HepG2 (cell line): ENCODE measurements around the gene GALNT9. TPM values are rescaled to one million over a fixed set of nuclear protein-coding genes. Genes with fewer than 3 reads are reported as not detected.

Source experiments
- ATAC-seq: fragments of 200-7000 bp; cut with Tn5 transposase; 3 replicates; pipeline ENCODE4 v1.9.1; 2020; ENCODE audit warnings: mild to moderate bottlenecking, moderate library complexity
- BruUV-seq: library from RNA; stranded (reverse); fragments of 400-500 nt; replicated peaks from 2 replicates; lab custom pipeline; 2021; lab: Mats Ljungman, UMichigan
- CTCF ChIA-PET: fragments of 300-600 bp; formaldehyde crosslinking; extraction: SDS; loops from one replicate; lab custom pipeline; 2021; ENCODE audit warnings: low total read pairs, inconsistent platforms, low intra/inter-chr PET ratio; lab: Yijun Ruan, JAX
- POLR2A ChIA-PET: fragments of 350-600 bp; sonication (Branson Sonifier 250); formaldehyde crosslinking; loops from one replicate; lab custom pipeline; 2020; ENCODE audit warnings: antibody characterized with exemption, inconsistent platforms; lab: Yijun Ruan, JAX
- DNase-seq: peaks from one replicate; pipeline ENCODE4 v3.0.0-alpha.2; 2015; ENCODE audit warnings: low spot score
- FAIRE-seq: peaks from 3 replicates; lab custom pipeline; 2011; peaks lifted over from hg19 to GRCh38; lab: Jason Lieb, UNC
- H2AFZ ChIP-seq: one replicate; pipeline ENCODE4 v1.6.1; 2011; ENCODE audit warnings: low read length, inconsistent platforms
- H3K27ac ChIP-seq: fragments of 300-600 bp; 3 replicates; pipeline ENCODE4 v1.8.0; 2011; ENCODE audit warnings: mixed run types, mild to moderate bottlenecking, mixed read lengths, low read length, inconsistent platforms; ENCODE audit not compliant: insufficient read depth; ENCODE audit errors: extremely low read length
- H3K27me3 ChIP-seq, 2 experiments: fragments of 200-600 bp in 1 of 2; 2 replicates in 1 of 2; 3 replicates in 1 of 2; pipeline versions ENCODE4 v1.6.0 to v1.8.0; 2011; ENCODE audit warnings: low read length in 2 of 2, mild to moderate bottlenecking in 2 of 2, moderate library complexity in 2 of 2, inconsistent platforms in 1 of 2; ENCODE audit not compliant: insufficient read depth in 2 of 2, control insufficient read depth in 1 of 2
- H3K36me3 ChIP-seq, 2 experiments: fragments of 200-600 bp in 1 of 2; replicated peaks in 1 of 2; 2 replicates in 1 of 2; 3 replicates in 1 of 2; pipeline versions ENCODE4 v1.5.1 to v1.8.0; 2011; ENCODE audit warnings: low read length in 2 of 2, inconsistent platforms in 1 of 2; ENCODE audit not compliant: insufficient read depth in 2 of 2, control insufficient read depth in 1 of 2
- H3K4me1 ChIP-seq: 2 replicates; pipeline ENCODE4 v1.5.1; 2012; ENCODE audit warnings: low read length, inconsistent platforms; ENCODE audit not compliant: insufficient read depth
- H3K4me2 ChIP-seq: 2 replicates; pipeline ENCODE4 v1.6.0; 2011; ENCODE audit warnings: low read depth, low read length, inconsistent platforms
- H3K4me3 ChIP-seq, 3 experiments: fragments of 200-600 bp in 1 of 3; sonication (generic), shearing (Covaris generic) in 1 of 3; replicated peaks in 1 of 3; 2 replicates each; pipeline ENCODE4 v1.5.1; 2011 to 2016; ENCODE audit warnings: low read length in 3 of 3, inconsistent platforms in 2 of 3, low read depth in 2 of 3, mild to moderate bottlenecking in 2 of 3, control low read depth in 1 of 3, mixed read lengths in 1 of 3; ENCODE audit not compliant: insufficient read depth in 1 of 3
- H3K79me2 ChIP-seq: one replicate; pipeline ENCODE4 v1.6.1; 2011; ENCODE audit warnings: low read length, inconsistent platforms; ENCODE audit not compliant: insufficient read depth
- H3K9ac ChIP-seq: 2 replicates; pipeline ENCODE4 v1.6.0; 2011; ENCODE audit warnings: mild to moderate bottlenecking, low read depth, low read length, inconsistent platforms; ENCODE audit not compliant: insufficient read depth
- H3K9me3 ChIP-seq: 2 replicates; pipeline ENCODE4 v1.5.1; 2012; ENCODE audit warnings: mild to moderate bottlenecking, low read length
- H4K20me1 ChIP-seq: 2 replicates; pipeline ENCODE4 v1.6.0; 2011; ENCODE audit warnings: inconsistent platforms, mild to moderate bottlenecking, low read length, moderate library complexity; ENCODE audit not compliant: insufficient read depth
- CBX1 ChIP-seq: IDR thresholded peaks from one replicate; pipeline ENCODE4 v1.6.1; 2016; ENCODE audit warnings: antibody characterized with exemption, low read depth
- CREB1 ChIP-seq, 2 experiments: fragments of 450-650 bp in 1 of 2; IDR thresholded peaks; 2 replicates each; pipeline ENCODE4 v1.6.1; 2016 to 2017; ENCODE audit warnings: control low read depth in 1 of 2, mild to moderate bottlenecking in 1 of 2, missing compliant biosample characterization in 1 of 2, missing genetic modification characterization in 1 of 2
- GTF3A ChIP-seq: sonication (generic); formaldehyde crosslinking; conservative IDR thresholded peaks from 2 replicates; pipeline ENCODE4 v1.4.0; 2020; ENCODE audit warnings: mild to moderate bottlenecking, missing genetic modification reagents
- JDP2 ChIP-seq: sonication (generic); formaldehyde crosslinking; IDR thresholded peaks from 2 replicates; pipeline ENCODE4 v1.8.1; 2022; ENCODE audit warnings: missing genetic modification reagents, borderline replicate concordance
- MAFF ChIP-seq: IDR thresholded peaks from 2 replicates; pipeline ENCODE4 v1.6.1; 2011; ENCODE audit warnings: low read depth, low read length, improper control_type of control experiment
- PAWR ChIP-seq: sonication (generic); formaldehyde crosslinking; IDR thresholded peaks from 2 replicates; pipeline ENCODE4 v1.4.0; 2020; ENCODE audit warnings: missing genetic modification reagents, mild to moderate bottlenecking, borderline replicate concordance
- TBL1XR1 ChIP-seq: fragments of 150-350 bp; IDR thresholded peaks from 2 replicates; pipeline ENCODE4 v1.6.1; 2014; ENCODE audit warnings: borderline replicate concordance, low read length; ENCODE audit not compliant: partially characterized antibody
- TFDP2 ChIP-seq: sonication (generic); formaldehyde crosslinking; IDR thresholded peaks from 2 replicates; pipeline ENCODE4 v1.4.0; 2020; ENCODE audit warnings: missing genetic modification reagents
- ZNF749 ChIP-seq: sonication (generic); formaldehyde crosslinking; IDR thresholded peaks from 2 replicates; pipeline ENCODE4 v1.8.0; 2022; ENCODE audit warnings: mild to moderate bottlenecking, missing genetic modification reagents, moderate library complexity, borderline replicate concordance
- WGBS: methylation state at CpG from one replicate; pipeline ENCODE4 v1.1.6; 2017; ENCODE audit warnings: low lambda C conversion rate; 5-methylcytosine and 5-hydroxymethylcytosine counted together
- in situ Hi-C: cut with HindIII; loops from 2 replicates; pipeline ENCODE4 v1.10.0; 2017; ENCODE audit warnings: low pct_unique_long_range_greater_than_20kb; ENCODE audit not compliant: extremely low pct_ligation_motif_present
- intact Hi-C: fragments of 100-400 bp; cut with micrococcal nuclease; formaldehyde crosslinking; loops from one replicate; pipeline ENCODE4 v1.10.0; 2022; ENCODE audit not compliant: unreplicated experiment
- polyA plus RNA-seq, 8 experiments: library from polyadenylated mRNA; depleted of rRNA in 3 of 8; stranded (reverse) in 7 of 8; unstranded in 1 of 8; fragments of >200 nt; fragmentation: Illumina TruSeq in 4 of 8; extraction: Trizol in 4 of 8; gene quantifications; 2 replicates each; pipeline versions ENCODE4 v1.2.1 to v1.2.3, GENCODE V29; 2011 to 2016; ENCODE audit warnings: low read depth in 4 of 8, missing spikeins in 1 of 8, mixed read lengths in 1 of 8; ENCODE audit not compliant: insufficient read depth in 1 of 8
- total RNA-seq, 5 experiments: library from RNA; depleted of rRNA; stranded (reverse); fragments of >200 nt; fragmentation: Illumina TruSeq; extraction: Trizol; gene quantifications; 2 replicates each; pipeline ENCODE4 v1.2.3, GENCODE V29; 2016; ENCODE audit warnings: low read depth in 1 of 5
- TF ChIP-seq, protein P1 (sequence below), 2 experiments: sonication (generic) in 1 of 2; formaldehyde crosslinking in 1 of 2; IDR thresholded peaks; 2 replicates each; pipeline versions ENCODE4 v1.6.1 to v1.9.0; 2014 to 2022; ENCODE audit warnings: antibody characterized with exemption in 1 of 2, borderline replicate concordance in 1 of 2, inconsistent platforms in 1 of 2, low read depth in 1 of 2, missing genetic modification reagents in 1 of 2

The GALNT9 gene
- total and polyA plus RNA-seq, 2 of the 13 experiments (the other 11 are each of a cell fraction or from before 2014, with no cell fraction given) = 0.04 TPM; not detected in 1

DNA sequence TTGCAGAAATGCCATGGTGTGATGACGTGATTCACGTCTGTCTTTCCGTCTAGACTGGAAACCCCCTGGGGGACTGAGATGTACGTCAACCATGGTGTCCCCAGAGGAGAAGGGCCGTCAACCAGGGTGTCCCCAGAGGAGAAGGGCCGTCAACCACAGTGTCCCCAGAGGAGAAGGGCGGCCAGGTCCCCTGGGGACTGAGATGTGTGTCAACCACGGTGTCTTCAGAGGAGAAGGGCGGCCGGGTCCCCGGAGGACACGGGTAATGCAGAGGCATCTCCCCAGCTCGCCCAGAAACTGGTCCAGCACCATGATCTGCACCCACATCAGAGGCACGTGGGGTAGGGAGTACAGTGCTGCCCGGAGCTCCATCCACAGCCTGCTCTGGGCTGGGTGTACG, 30.6 kb upstream of the GALNT9 start:
- Histone ChIP-seq H3K4me2 (no peak overlapping the region), H3K27me3 (peaks cover 8 to 49% of the 10 kb centered on the region in 2 experiments; a peak in 4 of 5 replicates), H3K4me1 (no peaks in the 10 kb centered on the region), H4K20me1 (no peaks in the 10 kb centered on the region), H3K4me3 (no peak overlapping the region), H3K79me2 (no peaks in the 10 kb centered on the region), H3K9ac (no peak overlapping the region), H3K27ac (no peak overlapping the region), H2AFZ (no peak overlapping the region), H3K36me3 (no peaks in the 10 kb centered on the region), H3K9me3 (no peaks in the 10 kb centered on the region)
- no TSS peak for BruUV-seq
- DNase-seq (no peak), ATAC-seq (no peak), FAIRE-seq (no peak)
- in situ Hi-C loops (no loop called here), intact Hi-C loops (no loop called here)
- WGBS = 32% methylated on average over 8 of the region's 16 CpGs
- TF ChIP-seq CREB1 (IDR thresholded peaks at IDR 0.05) = peak; percentile 55; the same call in 1 of the 2 replicates
- TF ChIP-seq CREB1 (CRISPR knock-in tag; IDR thresholded peaks at IDR 0.05) = no peak
- TF ChIP-seq MAFF = no peak
- ChIA-PET CTCF (no interaction called here), POLR2A (no interaction called here)

DNA sequence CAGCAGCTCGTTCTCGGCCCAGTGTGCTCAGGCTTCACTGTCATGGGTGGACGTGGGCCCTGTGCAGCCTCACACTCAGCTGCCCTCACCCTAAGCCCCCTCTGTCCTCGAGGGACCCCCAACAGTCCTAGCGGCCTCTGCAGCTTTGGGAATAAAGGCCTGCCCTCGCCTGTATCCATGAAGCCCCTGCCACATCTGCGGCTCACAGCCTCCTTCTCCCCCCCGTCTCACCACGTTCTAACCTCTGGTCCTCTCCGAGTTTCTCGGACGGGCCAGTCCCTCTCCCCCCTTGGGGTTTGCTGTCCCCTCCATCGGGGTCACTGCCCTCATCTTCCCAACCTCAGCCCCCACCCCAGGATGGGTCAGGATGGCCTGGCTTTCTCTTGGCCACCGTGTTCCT, 30.2 kb upstream of the GALNT9 start:
- DNase-seq (no peak), FAIRE-seq (no peak), ATAC-seq (no peak)
- no peaks in the 10 kb centered on the region for H4K20me1 ChIP-seq
- H3K27ac ChIP-seq = no peak overlapping the region
- no TSS peak for BruUV-seq
- peaks cover 10 to 54% of the 10 kb centered on the region in 2 experiments; a peak in 4 of 5 replicates for H3K27me3 ChIP-seq
- no peak overlapping the region for H3K9ac ChIP-seq
- in situ Hi-C loops (no loop called here), intact Hi-C loops (no loop called here)
- ChIA-PET CTCF (no interaction called here), POLR2A (no interaction called here)
- H3K4me1 ChIP-seq = no peaks in the 10 kb centered on the region
- H3K4me2 ChIP-seq = no peak overlapping the region
- H3K79me2 ChIP-seq = no peaks in the 10 kb centered on the region
- no peaks in the 10 kb centered on the region for H3K9me3 ChIP-seq
- H3K36me3 ChIP-seq = no peaks in the 10 kb centered on the region
- H3K4me3 ChIP-seq = no peak overlapping the region
- WGBS = 64% methylated on average over 10 of the region's 14 CpGs
- H2AFZ ChIP-seq = no peak overlapping the region
- no peak for TF ChIP-seq CBX1
- no peak for TF ChIP-seq PAWR (CRISPR knock-in tag)
- TF ChIP-seq TFDP2 (CRISPR knock-in tag) = no peak
- no peak for TF ChIP-seq ZNF749 (CRISPR knock-in tag)
- TF ChIP-seq, protein P1, sequence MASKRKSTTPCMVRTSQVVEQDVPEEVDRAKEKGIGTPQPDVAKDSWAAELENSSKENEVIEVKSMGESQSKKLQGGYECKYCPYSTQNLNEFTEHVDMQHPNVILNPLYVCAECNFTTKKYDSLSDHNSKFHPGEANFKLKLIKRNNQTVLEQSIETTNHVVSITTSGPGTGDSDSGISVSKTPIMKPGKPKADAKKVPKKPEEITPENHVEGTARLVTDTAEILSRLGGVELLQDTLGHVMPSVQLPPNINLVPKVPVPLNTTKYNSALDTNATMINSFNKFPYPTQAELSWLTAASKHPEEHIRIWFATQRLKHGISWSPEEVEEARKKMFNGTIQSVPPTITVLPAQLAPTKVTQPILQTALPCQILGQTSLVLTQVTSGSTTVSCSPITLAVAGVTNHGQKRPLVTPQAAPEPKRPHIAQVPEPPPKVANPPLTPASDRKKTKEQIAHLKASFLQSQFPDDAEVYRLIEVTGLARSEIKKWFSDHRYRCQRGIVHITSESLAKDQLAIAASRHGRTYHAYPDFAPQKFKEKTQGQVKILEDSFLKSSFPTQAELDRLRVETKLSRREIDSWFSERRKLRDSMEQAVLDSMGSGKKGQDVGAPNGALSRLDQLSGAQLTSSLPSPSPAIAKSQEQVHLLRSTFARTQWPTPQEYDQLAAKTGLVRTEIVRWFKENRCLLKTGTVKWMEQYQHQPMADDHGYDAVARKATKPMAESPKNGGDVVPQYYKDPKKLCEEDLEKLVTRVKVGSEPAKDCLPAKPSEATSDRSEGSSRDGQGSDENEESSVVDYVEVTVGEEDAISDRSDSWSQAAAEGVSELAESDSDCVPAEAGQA (IDR thresholded peaks at IDR 0.05; ENCODE audit: low read depth) = no peak
- TF ChIP-seq, protein P1 (CRISPR knock-in tag; IDR thresholded peaks at IDR 0.05; ENCODE audit: borderline replicate concordance) = no peak
- no peak for TF ChIP-seq JDP2 (CRISPR knock-in tag)
- no peak for TF ChIP-seq GTF3A (CRISPR knock-in tag)
- no peak for TF ChIP-seq TBL1XR1
